GM18502 (cell line): ENCODE results near the gene PARP9.
A peak's percentile ranks its signal among the peaks of the same experiment; 100 is the strongest.

Source experiments
- ATAC-seq: cut with Tn5 transposase; IDR thresholded peaks from one replicate; pipeline ENCODE4 v1.9.1; 2021; ENCODE audit warnings: mild to moderate bottlenecking; ENCODE audit not compliant: unreplicated experiment, poor library complexity

PARP9 gene

DNA sequence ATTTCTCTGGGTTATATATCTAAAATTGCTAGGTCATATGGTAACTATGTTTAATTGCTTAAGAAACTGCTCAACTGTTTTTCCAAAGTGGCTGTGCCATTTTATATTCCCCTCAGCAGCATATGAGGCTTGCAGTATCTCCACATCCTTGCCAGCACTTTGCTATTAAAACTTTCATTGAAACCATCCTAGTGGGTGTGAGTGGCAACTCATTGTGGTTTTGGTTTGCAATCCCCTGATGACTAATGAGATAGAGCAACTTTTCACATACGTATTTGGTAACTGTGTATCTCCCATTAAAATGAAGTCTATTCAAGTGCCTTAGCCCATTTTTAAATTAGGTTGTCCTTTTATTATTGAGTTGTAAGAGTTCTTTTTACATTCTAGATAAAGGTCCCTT, 66.7 kb downstream of the PARP9 start:
- ATAC-seq, result peak; percentile 94

DNA sequence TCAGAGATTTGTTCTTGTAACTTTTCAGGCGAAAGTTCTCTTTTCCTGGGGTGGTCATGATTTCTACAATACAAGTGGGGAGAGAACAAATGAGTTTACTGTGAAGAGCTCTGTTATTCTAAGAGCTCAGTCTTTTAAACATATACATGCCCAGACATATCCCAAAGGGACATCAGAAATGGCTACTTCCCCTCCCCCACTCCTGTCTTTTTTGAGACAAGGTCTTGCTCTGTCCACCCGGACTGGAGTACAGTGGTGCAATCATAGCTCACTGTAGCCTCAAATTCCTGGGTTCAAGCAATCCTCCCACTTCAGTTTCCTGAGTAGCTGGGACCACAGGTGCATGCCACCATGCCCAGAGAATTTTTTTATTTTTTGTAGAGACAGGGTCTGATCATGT, 67.6 kb downstream of the PARP9 start:
- ATAC-seq, result no peak

DNA sequence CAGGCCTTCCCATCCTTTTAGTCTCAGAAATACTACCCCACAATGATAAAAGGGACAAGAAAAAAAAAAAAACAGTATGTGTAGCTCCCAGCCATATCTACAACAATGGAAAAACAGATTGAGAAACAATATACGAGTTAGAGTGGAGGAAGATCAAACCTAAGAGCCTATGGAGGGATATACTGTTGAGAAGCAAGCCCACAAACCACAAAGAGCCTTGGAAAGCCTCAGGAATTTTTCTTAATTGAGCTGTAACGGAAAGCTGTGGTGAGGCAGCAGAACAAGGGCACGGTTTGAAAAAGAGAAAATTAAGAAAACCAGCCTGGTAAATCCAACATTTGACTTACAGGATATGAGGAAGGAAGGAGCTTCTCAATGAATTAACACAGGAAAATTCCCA, 70.8 kb downstream of the PARP9 start:
- ATAC-seq, result no peak

DNA sequence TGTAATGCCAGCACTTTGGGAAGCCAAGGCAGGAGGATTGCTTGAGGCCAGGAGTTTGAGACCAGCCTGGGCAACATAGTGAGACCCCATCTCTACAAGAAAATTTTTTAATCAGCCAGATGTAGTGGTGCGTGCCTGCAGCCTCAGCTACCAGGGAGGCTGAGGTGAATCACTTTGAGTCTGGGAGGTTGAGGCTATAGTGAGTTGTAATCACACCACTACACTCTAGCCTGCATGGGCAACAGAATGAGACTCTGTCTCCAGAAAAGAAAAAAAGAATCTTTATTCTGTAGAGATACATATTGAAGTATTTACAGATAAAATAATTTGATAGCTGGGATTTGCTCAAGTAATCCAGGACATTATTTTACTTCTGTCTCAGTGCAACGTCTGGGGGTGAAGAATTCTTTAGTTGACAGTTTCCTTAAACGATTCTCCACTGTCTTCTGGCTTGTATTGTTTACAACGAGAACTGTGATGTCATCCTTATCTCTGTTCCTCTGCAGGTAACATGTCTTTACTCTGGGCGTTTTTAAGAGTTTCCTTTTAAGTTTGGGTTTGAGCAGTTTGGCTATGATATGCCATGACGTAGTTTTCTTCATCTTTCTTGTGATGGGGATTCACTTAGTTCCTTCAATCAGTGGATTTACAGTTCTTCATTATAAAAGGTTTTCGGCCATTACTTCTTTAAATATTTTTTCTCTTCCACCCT, 75.7 kb downstream of the PARP9 start:
- ATAC-seq, result no peak

DNA sequence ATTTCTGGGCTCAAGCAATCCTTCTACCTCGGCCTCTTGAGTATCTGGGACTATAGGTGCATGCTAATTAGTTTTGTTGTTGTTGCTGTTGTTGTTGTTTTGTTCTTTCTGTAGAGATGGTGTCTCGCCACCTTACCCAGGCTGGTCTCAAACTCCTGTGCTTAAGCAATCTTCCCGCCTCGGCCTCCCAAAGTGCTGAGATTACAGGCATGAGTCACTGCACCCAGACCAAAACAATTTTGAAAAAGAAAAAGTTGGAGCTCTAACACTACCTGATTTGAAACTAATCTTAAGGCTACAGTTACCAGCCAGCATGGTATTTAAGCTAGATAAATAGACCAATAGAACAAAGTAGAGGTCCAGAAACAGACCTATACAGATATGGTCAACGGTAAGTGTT, 79.1 kb downstream of the PARP9 start:
- ATAC-seq, result no peak

DNA sequence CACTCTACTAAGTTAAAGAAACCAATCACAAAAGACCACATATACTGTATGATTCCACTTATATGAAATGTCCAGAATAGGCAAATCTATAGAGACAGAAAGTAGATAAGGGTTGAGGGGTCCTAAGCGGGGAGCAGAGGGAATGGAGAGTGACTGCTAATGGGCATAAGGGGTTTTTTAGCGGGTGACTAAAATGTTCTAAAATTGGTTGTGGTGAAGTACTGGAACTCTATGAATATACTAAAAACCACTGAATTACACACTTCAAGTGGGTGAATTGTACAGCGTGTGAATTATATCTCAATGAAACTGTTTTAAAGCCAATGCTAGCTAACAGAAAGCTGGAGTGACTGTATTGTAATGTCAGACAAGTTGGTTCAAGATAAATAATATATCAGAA, 82.7 kb downstream of the PARP9 start:
- no peak for ATAC-seq
